SU-DHL-6 (cell line): ENCODE data around the gene THSD7B.

Experiments
- EZH2phosphoT487 ChIP-seq: fragments of 200-600 bp; sonication (generic), shearing (Covaris generic); conservative IDR thresholded peaks from 2 replicates; pipeline ENCODE4 v1.6.1; 2018; ENCODE audit warnings: mild to moderate bottlenecking, antibody characterized with exemption, low read length, moderate library complexity, mixed read lengths
- TF ChIP-seq, protein P1 (sequence below): fragments of 200-600 bp; sonication (generic); IDR thresholded peaks from one replicate; pipeline ENCODE4 v1.5.1; 2017; ENCODE audit warnings: antibody characterized with exemption, mild to moderate bottlenecking, low read length, moderate library complexity; ENCODE audit not compliant: insufficient read depth, poor library complexity, severe bottlenecking

DNA sequence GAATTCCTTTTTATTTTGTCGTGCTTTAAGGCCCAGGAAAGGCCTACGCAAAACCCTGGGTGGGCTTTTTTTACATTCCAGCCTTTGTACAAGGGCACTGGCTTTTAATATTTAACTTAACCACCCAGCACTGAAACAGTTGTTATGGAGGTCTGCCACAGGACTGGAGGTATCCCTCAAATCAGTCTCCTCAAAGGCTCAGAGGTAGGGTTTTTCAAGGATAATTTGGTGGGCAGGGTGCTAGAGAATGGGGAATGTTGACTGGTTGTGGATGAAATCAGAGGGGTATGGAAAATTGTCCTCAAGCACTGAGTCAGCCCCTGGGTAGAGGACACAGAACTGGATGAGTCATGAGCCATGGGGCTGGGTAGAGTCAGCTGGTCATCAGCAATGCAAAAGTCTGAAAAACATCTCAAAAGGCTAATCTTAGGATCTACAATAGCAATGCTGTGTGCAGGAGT lies 443.1 kb downstream of the THSD7B start:
- TF ChIP-seq, protein P1, sequence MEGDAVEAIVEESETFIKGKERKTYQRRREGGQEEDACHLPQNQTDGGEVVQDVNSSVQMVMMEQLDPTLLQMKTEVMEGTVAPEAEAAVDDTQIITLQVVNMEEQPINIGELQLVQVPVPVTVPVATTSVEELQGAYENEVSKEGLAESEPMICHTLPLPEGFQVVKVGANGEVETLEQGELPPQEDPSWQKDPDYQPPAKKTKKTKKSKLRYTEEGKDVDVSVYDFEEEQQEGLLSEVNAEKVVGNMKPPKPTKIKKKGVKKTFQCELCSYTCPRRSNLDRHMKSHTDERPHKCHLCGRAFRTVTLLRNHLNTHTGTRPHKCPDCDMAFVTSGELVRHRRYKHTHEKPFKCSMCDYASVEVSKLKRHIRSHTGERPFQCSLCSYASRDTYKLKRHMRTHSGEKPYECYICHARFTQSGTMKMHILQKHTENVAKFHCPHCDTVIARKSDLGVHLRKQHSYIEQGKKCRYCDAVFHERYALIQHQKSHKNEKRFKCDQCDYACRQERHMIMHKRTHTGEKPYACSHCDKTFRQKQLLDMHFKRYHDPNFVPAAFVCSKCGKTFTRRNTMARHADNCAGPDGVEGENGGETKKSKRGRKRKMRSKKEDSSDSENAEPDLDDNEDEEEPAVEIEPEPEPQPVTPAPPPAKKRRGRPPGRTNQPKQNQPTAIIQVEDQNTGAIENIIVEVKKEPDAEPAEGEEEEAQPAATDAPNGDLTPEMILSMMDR: no peak
- TF ChIP-seq EZH2phosphoT487: no peak
